Measurements from ENCODE around the gene KDM7A.

GRCh38 chr7:140096459-140096858, 80.3 kb downstream of the KDM7A start:
- TF ChIP-seq, protein P1, sequence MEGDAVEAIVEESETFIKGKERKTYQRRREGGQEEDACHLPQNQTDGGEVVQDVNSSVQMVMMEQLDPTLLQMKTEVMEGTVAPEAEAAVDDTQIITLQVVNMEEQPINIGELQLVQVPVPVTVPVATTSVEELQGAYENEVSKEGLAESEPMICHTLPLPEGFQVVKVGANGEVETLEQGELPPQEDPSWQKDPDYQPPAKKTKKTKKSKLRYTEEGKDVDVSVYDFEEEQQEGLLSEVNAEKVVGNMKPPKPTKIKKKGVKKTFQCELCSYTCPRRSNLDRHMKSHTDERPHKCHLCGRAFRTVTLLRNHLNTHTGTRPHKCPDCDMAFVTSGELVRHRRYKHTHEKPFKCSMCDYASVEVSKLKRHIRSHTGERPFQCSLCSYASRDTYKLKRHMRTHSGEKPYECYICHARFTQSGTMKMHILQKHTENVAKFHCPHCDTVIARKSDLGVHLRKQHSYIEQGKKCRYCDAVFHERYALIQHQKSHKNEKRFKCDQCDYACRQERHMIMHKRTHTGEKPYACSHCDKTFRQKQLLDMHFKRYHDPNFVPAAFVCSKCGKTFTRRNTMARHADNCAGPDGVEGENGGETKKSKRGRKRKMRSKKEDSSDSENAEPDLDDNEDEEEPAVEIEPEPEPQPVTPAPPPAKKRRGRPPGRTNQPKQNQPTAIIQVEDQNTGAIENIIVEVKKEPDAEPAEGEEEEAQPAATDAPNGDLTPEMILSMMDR (tag by site-specific recombination; IDR thresholded peaks at IDR 0.05) = no peak
- TF ChIP-seq, protein P2, sequence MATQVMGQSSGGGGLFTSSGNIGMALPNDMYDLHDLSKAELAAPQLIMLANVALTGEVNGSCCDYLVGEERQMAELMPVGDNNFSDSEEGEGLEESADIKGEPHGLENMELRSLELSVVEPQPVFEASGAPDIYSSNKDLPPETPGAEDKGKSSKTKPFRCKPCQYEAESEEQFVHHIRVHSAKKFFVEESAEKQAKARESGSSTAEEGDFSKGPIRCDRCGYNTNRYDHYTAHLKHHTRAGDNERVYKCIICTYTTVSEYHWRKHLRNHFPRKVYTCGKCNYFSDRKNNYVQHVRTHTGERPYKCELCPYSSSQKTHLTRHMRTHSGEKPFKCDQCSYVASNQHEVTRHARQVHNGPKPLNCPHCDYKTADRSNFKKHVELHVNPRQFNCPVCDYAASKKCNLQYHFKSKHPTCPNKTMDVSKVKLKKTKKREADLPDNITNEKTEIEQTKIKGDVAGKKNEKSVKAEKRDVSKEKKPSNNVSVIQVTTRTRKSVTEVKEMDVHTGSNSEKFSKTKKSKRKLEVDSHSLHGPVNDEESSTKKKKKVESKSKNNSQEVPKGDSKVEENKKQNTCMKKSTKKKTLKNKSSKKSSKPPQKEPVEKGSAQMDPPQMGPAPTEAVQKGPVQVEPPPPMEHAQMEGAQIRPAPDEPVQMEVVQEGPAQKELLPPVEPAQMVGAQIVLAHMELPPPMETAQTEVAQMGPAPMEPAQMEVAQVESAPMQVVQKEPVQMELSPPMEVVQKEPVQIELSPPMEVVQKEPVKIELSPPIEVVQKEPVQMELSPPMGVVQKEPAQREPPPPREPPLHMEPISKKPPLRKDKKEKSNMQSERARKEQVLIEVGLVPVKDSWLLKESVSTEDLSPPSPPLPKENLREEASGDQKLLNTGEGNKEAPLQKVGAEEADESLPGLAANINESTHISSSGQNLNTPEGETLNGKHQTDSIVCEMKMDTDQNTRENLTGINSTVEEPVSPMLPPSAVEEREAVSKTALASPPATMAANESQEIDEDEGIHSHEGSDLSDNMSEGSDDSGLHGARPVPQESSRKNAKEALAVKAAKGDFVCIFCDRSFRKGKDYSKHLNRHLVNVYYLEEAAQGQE (tag by site-specific recombination; IDR thresholded peaks at IDR 0.05) = no peak
- no peak for TF ChIP-seq ZNF645 (tag by site-specific recombination; IDR thresholded peaks at IDR 0.05)
- TF ChIP-seq HOXC10 (CRISPR knock-in tag; IDR thresholded peaks at IDR 0.05) = no peak
- TF ChIP-seq YY2 (tag by site-specific recombination; IDR thresholded peaks at IDR 0.05) = no peak
- TF ChIP-seq ZNF48 (tag by site-specific recombination; IDR thresholded peaks at IDR 0.05) = no peak
- TF ChIP-seq ZNF16 (tag by site-specific recombination; IDR thresholded peaks at IDR 0.05; ENCODE audit: low read depth) = no peak
- TF ChIP-seq ZBTB1 (tag by site-specific recombination; IDR thresholded peaks at IDR 0.05) = no peak
- TF ChIP-seq ZNF311 (tag by site-specific recombination; IDR thresholded peaks at IDR 0.05; ENCODE audit: borderline replicate concordance) = no peak
- no peak for TF ChIP-seq ZNF274 (IDR thresholded peaks at IDR 0.05; ENCODE audit: low read length)
- no peak for TF ChIP-seq ZNF274 (tag by site-specific recombination; IDR thresholded peaks at IDR 0.05; ENCODE audit: borderline replicate concordance)
- TF ChIP-seq REPIN1 (tag by site-specific recombination; IDR thresholded peaks at IDR 0.05; ENCODE audit: low read depth) = no peak
- TF ChIP-seq, protein P3, sequence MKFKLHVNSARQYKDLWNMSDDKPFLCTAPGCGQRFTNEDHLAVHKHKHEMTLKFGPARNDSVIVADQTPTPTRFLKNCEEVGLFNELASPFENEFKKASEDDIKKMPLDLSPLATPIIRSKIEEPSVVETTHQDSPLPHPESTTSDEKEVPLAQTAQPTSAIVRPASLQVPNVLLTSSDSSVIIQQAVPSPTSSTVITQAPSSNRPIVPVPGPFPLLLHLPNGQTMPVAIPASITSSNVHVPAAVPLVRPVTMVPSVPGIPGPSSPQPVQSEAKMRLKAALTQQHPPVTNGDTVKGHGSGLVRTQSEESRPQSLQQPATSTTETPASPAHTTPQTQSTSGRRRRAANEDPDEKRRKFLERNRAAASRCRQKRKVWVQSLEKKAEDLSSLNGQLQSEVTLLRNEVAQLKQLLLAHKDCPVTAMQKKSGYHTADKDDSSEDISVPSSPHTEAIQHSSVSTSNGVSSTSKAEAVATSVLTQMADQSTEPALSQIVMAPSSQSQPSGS (tag by site-specific recombination; IDR thresholded peaks at IDR 0.05; ENCODE audit: low read depth) = no peak
- TF ChIP-seq PRDM4 (tag by site-specific recombination; IDR thresholded peaks at IDR 0.05) = no peak

Measured in HEK293 (cell line).